Esophagus muscularis mucosa (tissue), 4 donors: Measurements from ENCODE around the gene ARR3. TPM values are rescaled to one million over a fixed set of nuclear protein-coding genes. Genes with fewer than 3 reads are reported as not detected.

Source experiments
- DNase-seq: peaks from one replicate; pipeline ENCODE4 v3.0.0-alpha.2; 2017; ENCODE audit errors: extremely low spot score
- H3K27ac ChIP-seq, 4 donors: fragments of 200-600 bp; sonication (generic); replicated peaks in 1 of 4; 1 replicate in 3 of 4; 2 replicates in 1 of 4; pipeline ENCODE4 v1.5.1; 2016 to 2019; ENCODE audit warnings: mild to moderate bottlenecking in 1 of 4
- H3K27me3 ChIP-seq, 4 donors: fragments of 200-600 bp; sonication (generic); one replicate each; pipeline versions ENCODE4 v1.5.1 to v1.6.0; 2016 to 2019
- H3K36me3 ChIP-seq, 4 donors: fragments of 200-600 bp; sonication (generic); one replicate each; pipeline ENCODE4 v1.5.1; 2016 to 2019
- H3K4me1 ChIP-seq, 4 donors: fragments of 200-600 bp; sonication (generic); one replicate each; pipeline ENCODE4 v1.5.1; 2016 to 2019
- H3K4me3 ChIP-seq, 4 donors: fragments of 200-600 bp; sonication (generic); 1 replicate in 2 of 4; 2 replicates in 2 of 4; pipeline ENCODE4 v1.5.1; 2016 to 2019; ENCODE audit warnings: mild to moderate bottlenecking in 4 of 4, moderate library complexity in 1 of 4
- H3K9me3 ChIP-seq, 4 donors: fragments of 200-600 bp; sonication (generic); 1 replicate in 3 of 4; 2 replicates in 1 of 4; pipeline ENCODE4 v1.5.1; 2016 to 2019
- CTCF ChIP-seq, 3 experiments: fragments of 200-600 bp in 2 of 3; fragments of 450-650 bp in 1 of 3; sonication (generic) in 2 of 3; IDR thresholded peaks; one replicate each; pipeline ENCODE4 v1.5.1; 2017 to 2019; ENCODE audit warnings: antibody characterized with exemption in 3 of 3, mild to moderate bottlenecking in 2 of 3, moderate library complexity in 1 of 3
- EP300 ChIP-seq: sonication (generic); formaldehyde crosslinking; IDR thresholded peaks from one replicate; pipeline ENCODE4 v1.6.1; 2017; ENCODE audit warnings: antibody characterized with exemption
- POLR2A ChIP-seq: fragments of 450-650 bp; IDR thresholded peaks from one replicate; pipeline ENCODE4 v1.6.1; 2017; ENCODE audit warnings: antibody characterized with exemption, moderate library complexity, mild to moderate bottlenecking, low read depth
- POLR2AphosphoS5 ChIP-seq, 2 donors: sonication (generic); formaldehyde crosslinking; IDR thresholded peaks; one replicate each; pipeline ENCODE4 v1.6.1; 2017; ENCODE audit warnings: antibody characterized with exemption in 2 of 2
- WGBS: methylation state at CpG from one replicate; pipeline ENCODE4 v1.1.5; 2018; 5-methylcytosine and 5-hydroxymethylcytosine counted together
- intact Hi-C: fragments of 100-400 bp; cut with DNase I; formaldehyde crosslinking; loops from one replicate; pipeline ENCODE4 v1.15.1; 2023
- total RNA-seq, 4 donors: library from RNA; depleted of rRNA; stranded (reverse); fragments of >200 nt; gene quantifications; one replicate each; pipeline versions ENCODE4 v1.1.0 to v1.2.1, GENCODE V29; 2016

Gene ARR3
- not detected for total RNA-seq

- Histone ChIP-seq H3K4me3 (no peak within 1 kb of the TSS), H3K9me3 (no peaks in the 10 kb centered on the region), H3K27me3 (no peaks in the 10 kb centered on the region), H3K27ac (no peak within 1 kb of the TSS), H3K36me3 (no peaks in the 10 kb centered on the region), H3K4me1 (no peaks in the 10 kb centered on the region)
- TF ChIP-seq POLR2A (no peak), CTCF (IDR thresholded peaks at IDR 0.05) (no peak), EP300 (no peak), POLR2AphosphoS5 (IDR thresholded peaks at IDR 0.05) (no peak)
- DNase-seq = no peak
- intact Hi-C loops = no loop called here
These were observed at the start of gene ARR3 for GRCh38 chrX:70268034-70268433. Gene ARR3 (plus strand): TSS chrX:70268334. CDS start chrX:70269386, 1,052 bp downstream.

- 53% methylated on average over 5 of the region's 5 CpGs for WGBS
- H3K9me3 ChIP-seq = no peaks in the 10 kb centered on the region
- H3K27me3 ChIP-seq = no peaks in the 10 kb centered on the region
- no peak for DNase-seq
- H3K4me1 ChIP-seq = no peaks in the 10 kb centered on the region
- no peak overlapping the region for H3K4me3 ChIP-seq
- TF ChIP-seq EP300 (no peak), CTCF (IDR thresholded peaks at IDR 0.05) (no peak), POLR2AphosphoS5 (IDR thresholded peaks at IDR 0.05) (no peak), POLR2A (no peak)
- H3K36me3 ChIP-seq = no peaks in the 10 kb centered on the region
- intact Hi-C loops = no loop called here
- H3K27ac ChIP-seq = no peak overlapping the region
These were observed 48.0 kb upstream of the ARR3 start for GRCh38 chrX:70219938-70220764.

- no peaks in the 10 kb centered on the region for H3K9me3 ChIP-seq
- no peaks in the 10 kb centered on the region for H3K36me3 ChIP-seq
- no peaks in the 10 kb centered on the region for H3K4me1 ChIP-seq
- intact Hi-C loops = no loop called here
- no peak for TF ChIP-seq EP300
- H3K27ac ChIP-seq = no peak overlapping the region
- H3K27me3 ChIP-seq = no peaks in the 10 kb centered on the region
- H3K4me3 ChIP-seq = no peak overlapping the region
- no peak for DNase-seq
These were observed 42.1 kb upstream of the ARR3 start for GRCh38 chrX:70226048-70226447.

GRCh38 chrX:70226687-70227086, 41.4 kb upstream of the ARR3 start:
- no peak for DNase-seq
- H3K4me3 ChIP-seq = no peak overlapping the region
- no peaks in the 10 kb centered on the region for H3K4me1 ChIP-seq
- WGBS = 60% methylated on average over 2 of the region's 2 CpGs
- no peak overlapping the region for H3K27ac ChIP-seq
- TF ChIP-seq POLR2AphosphoS5 (IDR thresholded peaks at IDR 0.05) = no peak
- no peak for TF ChIP-seq EP300
- TF ChIP-seq CTCF (IDR thresholded peaks at IDR 0.05) = no peak
- no peak for TF ChIP-seq POLR2A
- H3K27me3 ChIP-seq = no peaks in the 10 kb centered on the region
- no peaks in the 10 kb centered on the region for H3K36me3 ChIP-seq
- H3K9me3 ChIP-seq = no peaks in the 10 kb centered on the region
- intact Hi-C loops = no loop called here

- Histone ChIP-seq H3K4me3 (no peak overlapping the region), H3K36me3 (no peaks in the 10 kb centered on the region), H3K27me3 (no peaks in the 10 kb centered on the region), H3K9me3 (no peaks in the 10 kb centered on the region), H3K4me1 (no peaks in the 10 kb centered on the region), H3K27ac (no peak overlapping the region)
- intact Hi-C loops = no loop called here
- no peak for DNase-seq
- no peak for TF ChIP-seq CTCF (IDR thresholded peaks at IDR 0.05)
- TF ChIP-seq POLR2A = no peak
- TF ChIP-seq POLR2AphosphoS5 (IDR thresholded peaks at IDR 0.05) = no peak
- TF ChIP-seq EP300 = no peak
- 79% methylated on average over 4 of the region's 4 CpGs for WGBS
These were observed 36.5 kb upstream of the ARR3 start for GRCh38 chrX:70231666-70232065.
